Cardiac fibroblast (primary cell): ENCODE data around the gene VARS1.
A peak's percentile ranks its signal among the peaks of the same experiment; 100 is the strongest.

ENCODE experiments used
- DNase-seq, 2 donors: peaks; one replicate each; pipeline versions ENCODE4 v3.0.0 to v3.0.0-alpha.2; 2010; ENCODE audit warnings: low read depth in 2 of 2
- H3K4me3 ChIP-seq, 2 donors: replicated peaks in 1 of 2; 1 replicate in 1 of 2; 2 replicates in 1 of 2; pipeline ENCODE4 v1.5.1; 2011; ENCODE audit warnings: low read depth in 2 of 2, low read length in 2 of 2, mild to moderate bottlenecking in 2 of 2, moderate library complexity in 1 of 2
- CTCF ChIP-seq: IDR thresholded peaks from one replicate; pipeline ENCODE4 v1.5.1; 2011; ENCODE audit warnings: low read depth, mild to moderate bottlenecking, low read length, inconsistent platforms

The VARS1 gene

DNA sequence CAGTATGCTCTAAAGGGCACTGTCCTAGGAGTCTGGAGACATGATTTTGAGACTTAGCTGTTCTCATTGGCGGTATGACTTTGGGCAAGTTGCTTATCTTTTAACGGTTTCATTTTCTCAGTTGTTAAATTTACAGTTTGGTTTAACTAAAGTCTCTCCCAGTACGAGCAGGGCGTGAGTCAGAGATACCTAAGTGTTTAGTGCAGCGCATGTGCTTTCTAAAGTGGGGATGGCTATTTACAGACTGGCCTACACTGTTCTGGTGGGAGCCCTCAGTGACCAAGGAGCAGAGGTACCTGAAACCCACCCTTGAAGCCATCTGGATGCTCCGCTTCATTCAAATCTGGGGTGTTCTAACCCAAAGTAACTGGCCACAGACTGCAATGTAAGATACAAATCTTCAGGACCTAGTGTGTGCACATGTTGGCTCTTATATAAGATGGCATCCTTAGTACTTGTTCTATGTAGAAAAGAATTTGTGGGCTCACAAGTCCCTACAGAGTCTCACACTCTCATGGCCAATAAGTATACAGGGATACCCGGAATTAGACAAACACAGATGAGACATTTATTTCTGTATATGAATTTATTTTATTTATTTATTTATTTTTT, 45.0 kb downstream of the VARS1 start:
- DNase-seq: peak in 1 of 2 donors; percentile 65
- TF ChIP-seq CTCF: no peak
- no peak overlapping the region for H3K4me3 ChIP-seq

GRCh38 chr6:31749301-31750036, 46.1 kb downstream of the VARS1 start:
- no peak for DNase-seq
- no peak overlapping the region for H3K4me3 ChIP-seq
- TF ChIP-seq CTCF: no peak
